Endodermal cell (in vitro differentiated cells): ENCODE measurements around the gene CARNS1. TPM values are rescaled to one million over a fixed set of nuclear protein-coding genes. Genes with fewer than 3 reads are reported as not detected.

Source experiments
- DNase-seq: peaks from one replicate; pipeline ENCODE4 v3.0.0-alpha.2; 2017
- H3K27ac ChIP-seq: 2 replicates; pipeline ENCODE4 v1.5.1; 2013; ENCODE audit warnings: mild to moderate bottlenecking, low read depth, low read length, moderate library complexity
- H3K27me3 ChIP-seq: 2 replicates; pipeline ENCODE4 v1.6.1; 2013; ENCODE audit warnings: mild to moderate bottlenecking, low read length, moderate library complexity; ENCODE audit not compliant: insufficient read depth, control insufficient read depth, poor library complexity, severe bottlenecking
- H3K36me3 ChIP-seq: 2 replicates; pipeline ENCODE4 v1.7.0; 2013; ENCODE audit warnings: mild to moderate bottlenecking, low read length, moderate library complexity; ENCODE audit not compliant: control insufficient read depth, insufficient read depth
- H3K4me1 ChIP-seq: one replicate; pipeline ENCODE4 v1.7.0; 2013; ENCODE audit warnings: low read length; ENCODE audit not compliant: control insufficient read depth, insufficient read depth
- H3K4me3 ChIP-seq: 2 replicates; pipeline ENCODE4 v1.5.1; 2013; ENCODE audit warnings: mild to moderate bottlenecking, low read length, moderate library complexity
- H3K9ac ChIP-seq: 2 replicates; pipeline ENCODE4 v1.6.1; 2013; ENCODE audit warnings: mild to moderate bottlenecking, low read length, moderate library complexity; ENCODE audit not compliant: poor library complexity, severe bottlenecking; ENCODE audit errors: extremely low read depth
- H3K9me3 ChIP-seq: 2 replicates; pipeline ENCODE4 v1.6.1; 2013; ENCODE audit warnings: mild to moderate bottlenecking, low read length, moderate library complexity; ENCODE audit not compliant: control insufficient read depth
- H3K27ac Mint-ChIP-seq: 2 replicates; pipeline ENCODE4 v1.8.0; 2020; ENCODE audit warnings: mixed read lengths
- H3K27me3 Mint-ChIP-seq: 2 replicates; pipeline ENCODE4 v1.8.0; 2021; ENCODE audit warnings: mild to moderate bottlenecking, mixed read lengths; ENCODE audit not compliant: insufficient read depth
- H3K36me3 Mint-ChIP-seq: 2 replicates; pipeline ENCODE4 v1.8.0; 2020; ENCODE audit warnings: low read depth, mixed read lengths
- H3K4me1 Mint-ChIP-seq: 2 replicates; pipeline ENCODE4 v1.8.0; 2020; ENCODE audit warnings: mixed read lengths
- H3K4me3 Mint-ChIP-seq: 2 replicates; pipeline ENCODE4 v1.8.0; 2020; ENCODE audit warnings: mild to moderate bottlenecking, moderate library complexity, mixed read lengths
- H3K9me3 Mint-ChIP-seq: 2 replicates; pipeline ENCODE4 v1.8.0; 2020; ENCODE audit warnings: mild to moderate bottlenecking, mixed read lengths
- WGBS, 2 experiments: methylation state at CpG; one replicate each; pipeline versions ENCODE4 v1.1.5 to v1.1.7; 2013; ENCODE audit warnings: missing lambda C conversion rate in 2 of 2, mixed read lengths in 1 of 2; ENCODE audit not compliant: insufficient coverage in 1 of 2, insufficient read length in 1 of 2; 5-methylcytosine and 5-hydroxymethylcytosine counted together
- total RNA-seq, 2 donors: library from RNA; stranded (reverse); fragmentation: NEBNext Ultra II Directional in 1 of 2; extraction: Animal tissue kit (Norgen Biotek cat#: 25700) in 1 of 2; gene quantifications; 2 replicates in 1 of 2; 3 replicates in 1 of 2; pipeline ENCODE4 v1.2.1, GENCODE V29; 2021
- TF ChIP-seq, protein P1 (sequence below): fragments of 200-600 bp; sonication (generic); conservative IDR thresholded peaks from 2 replicates; pipeline ENCODE4 v1.5.0; 2021; ENCODE audit warnings: antibody characterized with exemption, mild to moderate bottlenecking

The CARNS1 gene
- total RNA-seq, 2 donors from 2014 or later = 1.6 to 2.2 TPM

DNA sequence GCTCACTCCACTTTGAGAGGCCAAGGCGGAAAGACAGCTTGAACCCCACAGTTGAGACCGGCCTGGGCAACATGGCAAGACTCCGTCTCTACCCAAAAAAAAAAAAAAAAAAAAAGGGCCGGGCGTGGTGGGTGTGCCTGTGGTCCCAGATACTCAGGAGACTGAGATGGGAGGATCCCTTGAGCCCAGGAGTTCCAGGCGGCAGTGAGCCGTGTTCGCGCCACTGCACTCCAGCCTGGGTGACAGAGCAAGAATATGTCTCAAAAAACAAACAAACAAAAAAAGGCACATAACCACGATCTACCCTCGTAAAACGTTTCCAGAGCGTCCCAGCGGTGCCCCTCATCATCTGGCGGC is 24.6 kb upstream of the CARNS1 start:
- Histone ChIP-seq H3K27ac (peak overlapping the region; percentile 90), H3K9me3 (no peaks in the 10 kb centered on the region)

DNA sequence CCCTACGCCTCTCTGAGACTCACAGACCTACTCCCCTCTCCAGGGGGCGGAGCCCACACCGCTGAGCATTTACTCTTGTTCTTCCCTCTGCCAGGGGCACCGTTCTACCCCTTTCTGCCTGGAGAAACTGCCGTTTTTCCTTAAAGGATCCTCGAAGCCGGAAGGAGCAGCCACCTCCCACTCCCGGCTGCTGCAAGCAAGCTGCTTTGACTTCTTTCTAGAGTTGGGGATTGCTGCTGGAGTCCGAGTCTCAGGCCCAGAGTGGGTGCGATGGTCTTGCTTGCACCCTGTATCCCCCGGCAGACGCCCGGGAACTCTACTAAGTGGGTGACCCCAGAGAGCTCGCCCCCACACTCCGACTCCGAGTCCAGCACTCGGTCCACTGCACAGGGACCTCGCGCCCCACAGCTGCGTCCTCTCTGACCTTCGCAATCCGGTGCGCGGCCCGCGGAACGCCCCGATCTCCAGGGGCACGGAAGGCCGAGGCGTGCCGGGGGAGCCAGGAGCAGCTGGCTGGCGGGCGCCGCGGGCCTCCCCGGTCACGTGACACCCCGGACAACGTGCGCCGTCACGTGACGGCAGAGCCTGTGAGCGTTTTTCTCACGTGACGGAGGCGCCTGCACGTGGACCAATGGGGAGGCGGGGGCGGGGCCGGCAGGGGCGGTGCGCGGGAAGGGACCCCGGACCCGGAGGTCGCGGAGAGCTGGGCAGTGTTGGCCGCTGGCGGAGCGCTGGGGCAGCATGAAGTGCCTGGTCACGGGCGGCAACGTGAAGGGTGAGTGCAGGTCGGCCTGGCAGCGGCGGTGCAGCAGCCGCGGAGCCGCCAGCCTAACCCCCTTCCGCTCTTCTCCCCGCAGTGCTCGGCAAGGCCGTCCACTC is 23.9 kb upstream of the CARNS1 start, which contains the start of gene RAD9A:
Gene RAD9A (plus strand): TSS at position 683 of the 879 bp plus-strand sequence. CDS start 59 bp downstream, at position 742.
- peaks cover 25% of the 10 kb centered on the region for H3K4me1 Mint-ChIP-seq
- DNase-seq = peak; percentile 98
- peak within 1 kb of the TSS; percentile 94 for H3K27ac Mint-ChIP-seq
- H3K27me3 Mint-ChIP-seq = no peaks in the 10 kb centered on the region
- Histone ChIP-seq H3K9me3 (no peaks in the 10 kb centered on the region), H3K4me3 (peak within 1 kb of the TSS; percentile 99), H3K27ac (peak within 1 kb of the TSS; percentile 90), H3K27me3 (no peaks in the 10 kb centered on the region), H3K4me1 (no peaks in the 10 kb centered on the region), H3K9ac (peak within 1 kb of the TSS; percentile 91), H3K36me3 (peaks cover 12% of the 10 kb centered on the region)
- H3K4me3 Mint-ChIP-seq = peak within 1 kb of the TSS; percentile 80
- H3K36me3 Mint-ChIP-seq = peaks cover 13% of the 10 kb centered on the region
- TF ChIP-seq, protein P1, sequence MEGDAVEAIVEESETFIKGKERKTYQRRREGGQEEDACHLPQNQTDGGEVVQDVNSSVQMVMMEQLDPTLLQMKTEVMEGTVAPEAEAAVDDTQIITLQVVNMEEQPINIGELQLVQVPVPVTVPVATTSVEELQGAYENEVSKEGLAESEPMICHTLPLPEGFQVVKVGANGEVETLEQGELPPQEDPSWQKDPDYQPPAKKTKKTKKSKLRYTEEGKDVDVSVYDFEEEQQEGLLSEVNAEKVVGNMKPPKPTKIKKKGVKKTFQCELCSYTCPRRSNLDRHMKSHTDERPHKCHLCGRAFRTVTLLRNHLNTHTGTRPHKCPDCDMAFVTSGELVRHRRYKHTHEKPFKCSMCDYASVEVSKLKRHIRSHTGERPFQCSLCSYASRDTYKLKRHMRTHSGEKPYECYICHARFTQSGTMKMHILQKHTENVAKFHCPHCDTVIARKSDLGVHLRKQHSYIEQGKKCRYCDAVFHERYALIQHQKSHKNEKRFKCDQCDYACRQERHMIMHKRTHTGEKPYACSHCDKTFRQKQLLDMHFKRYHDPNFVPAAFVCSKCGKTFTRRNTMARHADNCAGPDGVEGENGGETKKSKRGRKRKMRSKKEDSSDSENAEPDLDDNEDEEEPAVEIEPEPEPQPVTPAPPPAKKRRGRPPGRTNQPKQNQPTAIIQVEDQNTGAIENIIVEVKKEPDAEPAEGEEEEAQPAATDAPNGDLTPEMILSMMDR = no peak
- WGBS, 2 experiments = 0% methylated on average over 38 to 73 of the region's 75 CpGs
- H3K9me3 Mint-ChIP-seq = no peaks in the 10 kb centered on the region

More for the DNA sequence above, 24.6 kb upstream of the CARNS1 start:
- peak overlapping the region; percentile 99 for H3K4me3 ChIP-seq
- no peak for DNase-seq
- peak overlapping the region; percentile 80 for H3K4me3 Mint-ChIP-seq
- peaks cover 12% of the 10 kb centered on the region for H3K36me3 ChIP-seq
- 17 to 18% methylated on average over 7 to 13 of the region's 15 CpGs for WGBS, 2 experiments
- H3K4me1 ChIP-seq = no peaks in the 10 kb centered on the region
- TF ChIP-seq, protein P1 = no peak
- H3K9ac ChIP-seq = peak overlapping the region; percentile 91
- peaks cover 10% of the 10 kb centered on the region for H3K36me3 Mint-ChIP-seq
- H3K27me3 ChIP-seq = no peaks in the 10 kb centered on the region
- no peaks in the 10 kb centered on the region for H3K9me3 Mint-ChIP-seq
- no peaks in the 10 kb centered on the region for H3K27me3 Mint-ChIP-seq
- H3K27ac Mint-ChIP-seq = peak overlapping the region; percentile 94
- peaks cover 25% of the 10 kb centered on the region for H3K4me1 Mint-ChIP-seq

DNA sequence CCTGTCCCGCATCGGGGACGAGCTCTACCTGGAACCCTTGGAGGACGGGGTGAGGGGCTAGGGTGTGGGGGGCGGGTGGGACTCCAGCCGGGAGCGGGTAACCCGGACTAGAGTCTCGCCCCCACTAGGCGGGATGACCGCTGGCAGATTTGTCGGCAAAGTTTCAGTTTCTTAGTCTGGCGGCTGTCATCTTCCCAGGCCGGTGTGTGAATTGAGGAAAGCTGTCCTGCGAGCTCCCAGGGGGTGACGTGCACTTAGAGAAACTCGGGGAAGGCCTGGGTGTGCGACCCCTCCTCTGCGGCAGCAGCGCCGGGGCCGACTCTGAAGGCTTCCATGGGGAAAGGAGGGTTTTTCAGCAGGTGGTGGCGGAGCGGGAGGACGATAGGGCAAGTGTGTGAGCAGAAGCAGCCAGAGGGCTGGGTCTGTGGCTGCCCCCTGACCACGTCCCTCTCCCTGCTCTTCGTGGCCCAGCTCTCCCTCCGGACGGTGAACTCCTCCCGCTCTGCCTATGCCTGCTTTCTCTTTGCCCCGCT is 23.2 kb upstream of the CARNS1 start:
- TF ChIP-seq, protein P1 = no peak
- Histone ChIP-seq H3K9ac (peak overlapping the region; percentile 71), H3K27me3 (no peaks in the 10 kb centered on the region), H3K4me1 (no peaks in the 10 kb centered on the region), H3K27ac (no peak overlapping the region), H3K36me3 (peaks cover 12% of the 10 kb centered on the region), H3K9me3 (no peaks in the 10 kb centered on the region), H3K4me3 (peak overlapping the region; percentile 99)
- WGBS, 2 experiments = 1 to 16% methylated on average over 11 to 31 of the region's 31 CpGs
- peak overlapping the region; percentile 85 for H3K27ac Mint-ChIP-seq
- H3K4me3 Mint-ChIP-seq = peak overlapping the region; percentile 80
- H3K9me3 Mint-ChIP-seq = no peaks in the 10 kb centered on the region
- H3K36me3 Mint-ChIP-seq = peaks cover 17% of the 10 kb centered on the region
- no peak for DNase-seq
- peaks cover 22% of the 10 kb centered on the region for H3K4me1 Mint-ChIP-seq
- H3K27me3 Mint-ChIP-seq = no peaks in the 10 kb centered on the region
